B cell (primary cell): ENCODE measurements around the gene ASMTL. TPM values are rescaled to one million over a fixed set of nuclear protein-coding genes. Genes with fewer than 3 reads are reported as not detected.

Experiments
- ATAC-seq: fragments of 200-7000 bp; cut with Tn5 transposase; one replicate; pipeline ENCODE4 v1.10.0; 2021; ENCODE audit warnings: low read depth, mild to moderate bottlenecking, moderate number of reproducible peaks, moderate library complexity
- CTCF ChIA-PET: fragments of 350-600 bp; sonication (Branson Sonifier 250); formaldehyde crosslinking; loops from one replicate; lab custom pipeline; 2021; ENCODE audit warnings: antibody characterized with exemption, inconsistent platforms; lab: Charles Lee
- POLR2A ChIA-PET: fragments of 350-600 bp; sonication (Branson Sonifier 250); formaldehyde crosslinking; loops from one replicate; lab custom pipeline; 2021; ENCODE audit warnings: antibody characterized with exemption; lab: Charles Lee
- DNase-seq: peaks from one replicate; pipeline ENCODE4 v3.0.0; 2013
- H2AFZ ChIP-seq: 2 replicates; pipeline ENCODE4 v1.6.1; 2012; ENCODE audit warnings: mild to moderate bottlenecking, low read depth, low read length; ENCODE audit not compliant: insufficient read depth, poor library complexity, severe bottlenecking
- H3K27ac ChIP-seq, 2 donors: 1 replicate in 1 of 2; 2 replicates in 1 of 2; pipeline ENCODE4 v1.5.1; 2012 to 2013; ENCODE audit warnings: low read length in 2 of 2, mild to moderate bottlenecking in 2 of 2, moderate library complexity in 1 of 2
- H3K27me3 ChIP-seq, 4 experiments: fragments of 200-600 bp in 1 of 4; sonication (generic) in 1 of 4; replicated peaks in 1 of 4; 1 replicate in 2 of 4; 2 replicates in 2 of 4; pipeline versions ENCODE4 v1.6.1 to v1.7.0; 2013 to 2016; ENCODE audit warnings: low read length in 3 of 4, mild to moderate bottlenecking in 2 of 4, mixed read lengths in 1 of 4, moderate library complexity in 1 of 4; ENCODE audit not compliant: insufficient read depth in 4 of 4, control insufficient read depth in 3 of 4; ENCODE audit errors: control extremely low read depth in 1 of 4
- H3K36me3 ChIP-seq, 2 experiments: replicated peaks in 1 of 2; 1 replicate in 1 of 2; 2 replicates in 1 of 2; pipeline versions ENCODE4 v1.6.1 to v1.7.1; 2013; ENCODE audit warnings: low read length in 1 of 2; ENCODE audit not compliant: insufficient read depth in 2 of 2, control insufficient read depth in 1 of 2; ENCODE audit errors: control extremely low read depth in 1 of 2, extremely low read depth in 1 of 2
- H3K4me1 ChIP-seq, 2 donors: fragments of 200-600 bp in 1 of 2; sonication (generic) in 1 of 2; 1 replicate in 1 of 2; 2 replicates in 1 of 2; pipeline versions ENCODE4 v1.5.1 to v1.6.1; 2013 to 2017; ENCODE audit warnings: low read length in 2 of 2; ENCODE audit not compliant: control insufficient read depth in 2 of 2, insufficient read depth in 2 of 2
- H3K4me2 ChIP-seq: replicated peaks from 2 replicates; pipeline ENCODE3; 2012; ENCODE audit warnings: mild to moderate bottlenecking, low read depth, low read length; ENCODE audit not compliant: poor library complexity, severe bottlenecking
- H3K4me3 ChIP-seq, 5 experiments: fragments of 200-600 bp in 1 of 5; sonication (generic) in 1 of 5; 1 replicate in 3 of 5; 2 replicates in 2 of 5; pipeline versions ENCODE4 v1.5.1 to v1.7.0; 2011 to 2016; ENCODE audit warnings: low read length in 4 of 5, mild to moderate bottlenecking in 4 of 5, low read depth in 2 of 5, control low read depth in 1 of 5, moderate library complexity in 1 of 5; ENCODE audit not compliant: insufficient read depth in 1 of 5; ENCODE audit errors: control extremely low read depth in 1 of 5, extremely low read depth in 1 of 5
- H3K79me2 ChIP-seq: fragments of 200-600 bp; sonication (generic); one replicate; pipeline ENCODE4 v1.6.0; 2016; ENCODE audit warnings: low read length; ENCODE audit not compliant: control insufficient read depth, insufficient read depth
- H3K9ac ChIP-seq: fragments of 200-600 bp; sonication (generic); 2 replicates; pipeline ENCODE4 v1.6.1; 2017; ENCODE audit warnings: mild to moderate bottlenecking, low read length, moderate library complexity
- H3K9me3 ChIP-seq, 3 donors: one replicate each; pipeline versions ENCODE4 v1.6.1 to v1.7.1; 2013; ENCODE audit warnings: low read length in 2 of 3; ENCODE audit not compliant: control insufficient read depth in 2 of 3, insufficient read depth in 1 of 3; ENCODE audit errors: control extremely low read depth in 1 of 3
- H4K20me1 ChIP-seq: 2 replicates; pipeline ENCODE4 v1.6.0; 2012; ENCODE audit warnings: mild to moderate bottlenecking, low read length; ENCODE audit not compliant: insufficient read depth, control insufficient read depth, poor library complexity, severe bottlenecking
- H3K27ac Mint-ChIP-seq: one replicate; pipeline ENCODE4 v1.8.0; 2021; ENCODE audit warnings: mixed read lengths
- H3K27me3 Mint-ChIP-seq: one replicate; pipeline ENCODE4 v1.8.0; 2021; ENCODE audit warnings: mixed read lengths
- H3K4me1 Mint-ChIP-seq: one replicate; pipeline ENCODE4 v1.8.0; 2021; ENCODE audit warnings: mixed read lengths
- H3K4me3 Mint-ChIP-seq: one replicate; pipeline ENCODE4 v1.8.0; 2021; ENCODE audit warnings: mixed read lengths
- H3K9me3 Mint-ChIP-seq: one replicate; pipeline ENCODE4 v1.8.0; 2022; ENCODE audit warnings: mixed read lengths; ENCODE audit not compliant: insufficient read depth
- CTCF ChIP-seq: fragments of 200-600 bp; IDR thresholded peaks from one replicate; pipeline ENCODE4 v1.8.0; 2022; ENCODE audit warnings: antibody characterized with exemption, mild to moderate bottlenecking
- EZH2 ChIP-seq: IDR thresholded peaks from 2 replicates; pipeline ENCODE4 v1.6.1; 2012; ENCODE audit warnings: borderline replicate concordance, low read depth, mild to moderate bottlenecking, moderate library complexity, low read length; ENCODE audit not compliant: insufficient read depth, poor library complexity, severe bottlenecking
- WGBS: methylation state at CpG from one replicate; pipeline ENCODE4 v1.1.5; 2013; ENCODE audit warnings: missing lambda C conversion rate; ENCODE audit not compliant: insufficient coverage; 5-methylcytosine and 5-hydroxymethylcytosine counted together
- intact Hi-C: fragments of 100-400 bp; cut with micrococcal nuclease; formaldehyde crosslinking; loops from one replicate; pipeline ENCODE4 v1.10.0; 2022
- polyA plus RNA-seq: library from polyadenylated mRNA; depleted of rRNA; stranded (reverse); fragments of >200 nt; gene quantifications from 2 replicates; pipeline ENCODE4 v1.2.3, GENCODE V29; 2012
- total RNA-seq, 2 donors: library from RNA; stranded (reverse); fragments of 120-200 nt in 1 of 2; gene quantifications; 1 replicate in 1 of 2; 2 replicates in 1 of 2; pipeline versions ENCODE4 v1.2.3 to v1.2.4, GENCODE V29; 2013 to 2022

The ASMTL gene
- total and polyA plus RNA-seq, 2 donors (not counting 1 experiment from before 2014, with no cell fraction given), result 33.3 to 52.9 TPM

GRCh38 chrX:1416965-1417760, 35.5 kb downstream of the ASMTL start:
- Histone ChIP-seq H4K20me1 (no peaks in the 10 kb centered on the region), H3K36me3 (peaks cover 2 to 42% of the 10 kb centered on the region in 2 experiments), H3K9me3 (peaks cover 0 to 50% (median 11%) of the 10 kb centered on the region in 3 donors), H3K4me1 (no peaks in the 10 kb centered on the region), H3K4me3 (no peak overlapping the region), H3K4me2 (no peak overlapping the region), H2AFZ (no peak overlapping the region), H3K9ac (no peak overlapping the region), H3K27ac (no peak overlapping the region), H3K27me3 (no peaks in the 10 kb centered on the region), H3K79me2 (no peaks in the 10 kb centered on the region)
- no peaks in the 10 kb centered on the region for H3K27me3 Mint-ChIP-seq
- intact Hi-C loops, result no loop called here
- H3K4me1 Mint-ChIP-seq, result no peaks in the 10 kb centered on the region
- DNase-seq (no peak), ATAC-seq (no peak)
- 86% methylated on average over 14 of the region's 14 CpGs for WGBS
- no peak overlapping the region for H3K27ac Mint-ChIP-seq
- no peak for TF ChIP-seq EZH2
- TF ChIP-seq CTCF, result no peak
- CTCF ChIA-PET, result no interaction called here
- peaks cover 3% of the 10 kb centered on the region for H3K9me3 Mint-ChIP-seq
- POLR2A ChIA-PET, result no interaction called here
- H3K4me3 Mint-ChIP-seq, result no peak overlapping the region

- no peak overlapping the region for H3K4me3 ChIP-seq
- TF ChIP-seq EZH2, result no peak
- no peak overlapping the region for H3K9ac ChIP-seq
- H3K36me3 ChIP-seq, result peaks cover 1 to 37% of the 10 kb centered on the region in 2 experiments
- Mint-ChIP-seq H3K9me3 (peaks cover 3% of the 10 kb centered on the region), H3K4me1 (peaks cover 2% of the 10 kb centered on the region), H3K27ac (no peak overlapping the region), H3K27me3 (no peaks in the 10 kb centered on the region), H3K4me3 (no peak overlapping the region)
- H3K79me2 ChIP-seq, result no peaks in the 10 kb centered on the region
- ATAC-seq (no peak), DNase-seq (no peak)
- intact Hi-C loops, result no loop called here
- WGBS, result 84% methylated on average over 15 of the region's 15 CpGs
- H3K4me1 ChIP-seq, result peaks cover 0 to 3% of the 10 kb centered on the region in 2 donors
- ChIA-PET POLR2A (no interaction called here), CTCF (no interaction called here)
- no peak overlapping the region for H2AFZ ChIP-seq
- H3K27me3 ChIP-seq, result no peaks in the 10 kb centered on the region
- no peaks in the 10 kb centered on the region for H4K20me1 ChIP-seq
- peaks cover 0 to 42% (median 4%) of the 10 kb centered on the region in 3 donors for H3K9me3 ChIP-seq
- H3K27ac ChIP-seq, result no peak overlapping the region
- H3K4me2 ChIP-seq, result no peak overlapping the region
These were observed 36.4 kb downstream of the ASMTL start for GRCh38 chrX:1416327-1416784.
